ENCODE results near the gene TUBGCP3. TPM values are rescaled to one million over a fixed set of nuclear protein-coding genes. Genes with fewer than 3 reads are reported as not detected.

TUBGCP3 gene
- total RNA-seq, 1 experiment from 2014 or later = 19.2 TPM

DNA sequence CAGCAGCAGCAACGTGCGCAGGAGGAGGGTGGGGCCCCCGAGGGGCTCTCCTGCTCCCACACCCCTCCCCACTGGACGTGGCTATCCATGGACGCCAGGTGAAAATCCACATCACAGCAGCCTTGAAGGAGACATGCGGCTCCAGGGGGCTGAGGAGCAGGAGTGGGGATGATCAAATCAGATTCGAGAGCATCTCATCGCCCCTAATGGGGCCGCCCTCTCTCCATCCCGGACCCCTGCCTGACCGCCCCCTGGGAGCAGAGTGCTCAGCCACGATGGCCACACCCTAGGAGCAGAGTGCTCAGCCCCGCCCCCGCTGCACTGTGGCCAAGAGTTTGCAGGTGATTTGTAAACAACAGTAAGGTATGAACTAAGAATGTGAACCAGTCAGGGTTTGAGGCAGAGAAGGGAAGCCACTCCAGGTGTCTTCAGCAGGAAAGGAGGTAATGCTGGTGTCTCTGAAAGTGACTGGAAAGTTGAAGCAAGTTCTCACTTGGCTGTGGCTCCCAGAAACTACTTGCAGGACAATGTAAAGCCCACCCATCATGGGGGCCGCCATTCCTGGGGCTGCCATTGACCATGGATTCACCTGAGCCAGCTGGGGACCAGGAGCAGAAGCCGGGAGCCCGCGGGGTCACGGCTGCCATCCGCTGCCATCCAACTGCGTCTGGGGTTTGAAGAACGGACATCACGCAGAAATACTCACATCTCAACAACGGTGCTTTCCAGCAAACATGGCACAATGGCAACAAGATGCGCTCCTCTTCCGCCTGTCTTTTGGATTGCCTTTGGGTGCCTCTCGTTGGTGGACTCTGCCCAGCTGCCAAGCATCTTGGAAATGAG, 140.0 kb downstream of the TUBGCP3 start:
- H3K36me3 ChIP-seq (replicated peaks; ENCODE audit: control insufficient read depth, insufficient read depth, low read length) = no peaks in the 10 kb centered on the region
- H3K4me3 ChIP-seq (ENCODE audit: insufficient read depth, low read depth, low read length) = no peak overlapping the region
- peak; percentile 62 for DNase-seq

DNA sequence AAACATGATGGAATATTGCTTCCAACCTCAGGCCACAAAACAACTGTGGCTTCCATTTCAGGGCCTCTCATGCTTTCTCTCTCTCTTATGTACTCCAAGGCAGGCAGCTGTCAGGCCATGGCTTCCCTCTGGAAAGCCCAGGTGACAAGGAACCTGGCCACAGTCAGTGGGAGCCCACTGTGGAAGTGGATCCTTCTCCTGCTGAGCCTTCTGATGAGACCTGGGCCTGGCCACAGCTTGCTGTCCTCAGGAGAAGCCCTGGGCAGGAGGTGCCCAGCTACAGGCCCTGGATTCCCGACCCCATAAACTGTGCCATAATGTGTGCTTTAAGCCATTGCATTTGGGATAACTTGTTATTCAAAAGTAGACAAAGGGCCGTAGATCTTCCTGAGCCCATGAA, 140.6 kb downstream of the TUBGCP3 start:
- Histone ChIP-seq H3K27me3 (ENCODE audit: control insufficient read depth, insufficient read depth, low read length) (no peaks in the 10 kb centered on the region; the same call in 1 of the 2 replicates), H3K4me3 (ENCODE audit: insufficient read depth, low read depth, low read length) (no peak overlapping the region), H3K36me3 (replicated peaks; ENCODE audit: control insufficient read depth, insufficient read depth, low read length) (no peaks in the 10 kb centered on the region)
- DNase-seq = no peak

More for the DNA sequence above, 140.0 kb downstream of the TUBGCP3 start:
- no peaks in the 10 kb centered on the region; the same call in 1 of the 2 replicates for H3K27me3 ChIP-seq (ENCODE audit: control insufficient read depth, insufficient read depth, low read length)

DNA sequence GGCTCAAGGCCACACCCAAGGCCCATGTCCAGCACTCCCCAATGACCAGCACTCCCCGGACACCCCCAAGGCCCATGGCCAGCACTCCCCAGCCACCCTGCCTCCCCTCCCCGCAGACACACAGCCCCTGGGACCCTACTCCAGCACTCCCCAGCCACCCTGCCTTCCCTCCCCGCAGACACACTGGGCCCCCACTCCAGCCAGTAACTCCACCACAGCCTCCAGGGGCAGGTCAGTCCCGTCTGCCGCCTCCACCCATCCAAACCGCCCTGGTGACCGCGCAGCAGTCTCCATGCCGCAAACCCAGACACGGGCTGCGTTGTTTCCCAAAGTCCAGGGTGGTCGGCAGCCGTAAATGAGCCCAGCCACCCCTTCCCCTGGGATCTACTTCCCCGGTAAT, 141.1 kb downstream of the TUBGCP3 start:
- no peaks in the 10 kb centered on the region; the same call in 1 of the 2 replicates for H3K27me3 ChIP-seq (ENCODE audit: control insufficient read depth, insufficient read depth, low read length)

DNA sequence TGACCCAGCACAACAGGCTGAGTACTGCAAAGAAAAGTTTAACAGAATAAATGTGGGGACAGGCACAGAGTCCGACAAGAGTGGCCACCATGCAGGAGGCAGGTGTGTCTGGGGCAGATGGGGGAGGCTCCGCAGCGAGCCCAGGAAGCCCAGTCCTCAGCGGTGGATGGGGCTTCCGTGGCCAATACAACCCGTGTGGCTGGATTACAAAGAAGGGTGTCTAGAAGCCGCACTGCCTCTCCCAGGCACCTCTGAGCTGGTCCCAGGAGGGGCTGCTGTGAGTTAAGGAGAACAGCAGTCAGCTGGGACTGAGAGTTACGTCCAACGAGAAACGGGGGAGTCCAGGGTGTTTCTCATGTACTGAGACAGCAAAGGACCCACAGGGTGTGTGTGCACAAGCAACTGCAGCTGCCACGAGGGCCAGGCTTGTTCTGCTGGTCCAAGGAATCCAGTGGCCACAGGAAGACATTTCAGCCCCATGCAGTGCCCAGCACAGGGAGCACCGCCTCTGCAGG, 141.5 kb downstream of the TUBGCP3 start:
- Histone ChIP-seq H3K27me3 (ENCODE audit: control insufficient read depth, insufficient read depth, low read length) (no peaks in the 10 kb centered on the region; the same call in 1 of the 2 replicates), H3K4me3 (ENCODE audit: insufficient read depth, low read depth, low read length) (no peak overlapping the region), H3K36me3 (replicated peaks; ENCODE audit: control insufficient read depth, insufficient read depth, low read length) (no peaks in the 10 kb centered on the region)
- DNase-seq = peak; percentile 59

More for the DNA sequence above, 141.1 kb downstream of the TUBGCP3 start:
- no peak for DNase-seq
- H3K4me3 ChIP-seq (ENCODE audit: insufficient read depth, low read depth, low read length) = no peak overlapping the region
- no peaks in the 10 kb centered on the region for H3K36me3 ChIP-seq (replicated peaks; ENCODE audit: control insufficient read depth, insufficient read depth, low read length)

DNA sequence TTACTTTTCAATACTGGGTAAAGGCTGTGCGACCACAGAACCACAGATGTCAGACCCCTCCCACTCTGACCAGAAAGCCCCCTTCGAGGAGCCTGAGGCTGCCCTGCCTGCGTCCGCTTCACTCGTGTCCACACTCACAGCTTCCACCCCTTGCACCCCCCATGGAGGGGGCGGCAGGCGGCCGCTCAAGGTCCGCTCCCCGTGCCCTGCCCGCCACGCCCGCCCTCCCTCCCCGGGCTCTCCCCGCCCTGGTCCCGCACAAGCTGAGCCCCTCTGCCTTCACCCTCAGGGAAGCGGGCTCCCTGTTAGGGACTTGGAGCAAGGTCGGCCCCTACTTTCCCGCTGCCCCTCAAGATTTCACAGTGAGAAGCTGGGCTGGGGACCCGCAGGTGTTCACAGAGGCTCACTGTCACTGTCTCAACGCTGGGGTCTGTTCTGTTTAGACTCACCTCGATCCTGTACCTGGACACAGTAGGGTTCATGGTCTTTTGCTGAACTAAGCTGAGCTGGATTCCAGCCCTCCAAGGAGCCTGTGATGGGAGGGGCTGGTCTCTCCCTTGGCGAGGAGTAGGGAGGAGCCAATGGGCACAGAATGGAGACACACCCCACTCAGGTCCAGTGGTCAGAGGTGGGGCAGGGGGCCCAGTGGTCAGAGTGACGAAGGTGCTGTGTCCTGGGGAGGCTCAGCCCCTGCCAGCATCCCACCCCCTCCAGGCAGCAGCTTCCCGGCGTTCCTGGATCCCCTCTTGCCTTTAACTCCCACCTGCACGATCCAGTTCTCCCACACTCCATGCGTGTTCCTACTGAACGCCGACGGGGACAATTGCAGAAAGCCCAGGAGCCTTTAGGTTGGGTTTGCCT, 142.3 kb downstream of the TUBGCP3 start:
- no peaks in the 10 kb centered on the region for H3K36me3 ChIP-seq (replicated peaks; ENCODE audit: control insufficient read depth, insufficient read depth, low read length)
- H3K4me3 ChIP-seq (ENCODE audit: insufficient read depth, low read depth, low read length) = no peak overlapping the region
- DNase-seq = peak; percentile 65
- no peaks in the 10 kb centered on the region; the same call in 1 of the 2 replicates for H3K27me3 ChIP-seq (ENCODE audit: control insufficient read depth, insufficient read depth, low read length)

DNA sequence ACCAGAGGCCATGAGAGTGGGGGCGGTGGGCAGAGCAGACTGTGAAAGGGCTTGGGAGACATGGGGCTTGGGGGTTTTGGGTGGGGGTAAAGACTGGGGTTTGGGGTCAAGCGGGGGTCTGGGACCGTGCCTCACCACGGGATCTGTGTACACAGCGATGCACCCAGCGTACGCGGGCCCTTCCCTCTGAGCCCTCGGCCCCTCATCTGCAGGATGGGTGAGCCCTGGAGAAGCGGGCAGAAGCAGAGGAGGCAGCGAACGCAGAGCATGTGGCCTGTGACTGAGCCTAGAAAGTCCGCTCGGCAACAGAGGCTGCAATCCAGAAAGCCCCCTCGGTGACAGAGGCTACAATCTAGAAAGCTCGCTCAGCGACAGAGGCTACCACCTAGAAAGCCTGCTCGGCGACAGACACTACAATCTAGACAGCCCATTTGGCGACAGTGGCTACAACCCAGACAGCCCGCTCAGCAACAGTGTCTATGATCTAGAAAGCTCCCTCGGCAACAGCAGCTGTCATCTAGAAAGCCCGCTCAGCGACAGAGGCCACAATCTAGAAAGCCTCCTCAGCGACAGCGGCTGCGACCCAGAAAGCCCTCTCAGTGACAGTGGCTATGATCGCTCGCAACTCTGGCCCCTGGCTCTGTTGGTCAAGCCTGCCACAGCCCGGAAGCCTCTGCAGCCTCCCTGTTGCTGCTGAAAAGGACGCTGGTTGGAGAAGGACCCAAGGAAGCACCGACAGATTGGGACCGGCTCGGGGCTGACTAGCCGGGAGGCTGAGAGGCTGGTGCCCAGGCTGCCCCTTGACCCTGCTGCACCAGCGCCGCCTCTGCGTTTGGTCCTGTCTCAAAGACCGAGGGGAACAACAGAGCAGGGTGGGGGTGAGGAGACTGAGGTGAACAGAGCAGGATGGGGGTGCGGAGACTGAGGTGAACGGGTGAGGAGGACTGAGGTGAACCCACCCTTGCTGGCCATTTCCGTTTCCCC, 143.2 kb downstream of the TUBGCP3 start:
- H3K27me3 ChIP-seq (ENCODE audit: control insufficient read depth, insufficient read depth, low read length) = no peaks in the 10 kb centered on the region; the same call in 1 of the 2 replicates
- H3K36me3 ChIP-seq (replicated peaks; ENCODE audit: control insufficient read depth, insufficient read depth, low read length) = no peaks in the 10 kb centered on the region
- no peak for DNase-seq
- H3K4me3 ChIP-seq (ENCODE audit: insufficient read depth, low read depth, low read length) = no peak overlapping the region

DNA sequence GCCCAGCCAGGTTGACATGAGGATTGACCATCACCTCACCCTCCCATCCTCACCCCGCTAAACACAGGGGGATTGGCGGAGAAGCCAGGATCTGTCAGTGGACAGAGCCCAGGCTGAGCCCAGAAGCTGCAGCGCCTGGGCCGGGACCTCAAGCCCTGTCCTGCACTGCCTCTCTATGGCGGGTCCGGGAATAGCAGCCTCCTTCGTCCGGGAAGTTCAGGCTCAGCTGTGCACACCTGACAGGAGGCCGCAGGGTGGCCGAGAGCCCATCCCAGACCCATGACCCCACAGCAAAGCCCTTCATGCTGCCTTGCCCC, 144.0 kb downstream of the TUBGCP3 start:
- no peaks in the 10 kb centered on the region for H3K36me3 ChIP-seq (replicated peaks; ENCODE audit: control insufficient read depth, insufficient read depth, low read length)
- no peaks in the 10 kb centered on the region; the same call in 1 of the 2 replicates for H3K27me3 ChIP-seq (ENCODE audit: control insufficient read depth, insufficient read depth, low read length)
- peak; percentile 96 for DNase-seq
- no peak overlapping the region for H3K4me3 ChIP-seq (ENCODE audit: insufficient read depth, low read depth, low read length)

DNA sequence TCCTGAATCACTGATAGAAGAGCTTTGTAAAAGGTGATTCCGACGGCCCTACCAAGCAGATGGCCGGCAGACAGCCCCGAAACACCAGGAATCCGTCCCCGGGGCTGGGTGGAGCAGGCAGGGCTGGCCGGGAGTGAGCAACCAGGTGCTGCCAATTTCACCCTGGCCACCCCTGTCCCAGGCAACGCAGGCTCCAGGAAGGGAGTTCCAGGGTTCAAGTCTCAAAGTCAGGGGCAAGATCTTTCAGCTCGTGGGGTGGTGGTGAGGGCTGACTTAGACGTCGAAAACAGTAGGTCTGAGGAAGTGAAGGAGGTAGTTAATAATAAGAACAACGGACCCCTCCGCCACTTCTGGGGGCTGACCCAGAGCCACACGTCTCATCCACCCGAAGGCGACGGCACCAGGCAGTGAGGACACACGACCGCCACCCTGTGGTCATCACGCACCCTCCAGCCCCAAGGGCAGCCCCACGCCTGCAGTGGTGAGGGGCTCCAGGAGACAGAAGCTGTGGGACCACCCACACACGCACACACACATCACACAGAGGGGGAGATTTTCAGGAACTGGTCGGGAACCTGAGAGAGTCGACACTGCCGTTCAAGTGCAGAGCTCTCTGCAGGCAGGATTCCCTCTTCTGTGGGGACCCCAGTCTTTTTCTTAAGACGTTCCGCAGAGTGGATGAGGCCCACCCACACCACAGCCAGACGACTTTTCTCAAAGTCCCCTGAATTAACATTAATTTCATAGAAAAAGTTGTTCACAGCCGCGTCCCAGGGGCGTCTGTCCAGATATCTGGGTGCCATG, 144.6 kb downstream of the TUBGCP3 start:
- H3K27me3 ChIP-seq (ENCODE audit: control insufficient read depth, insufficient read depth, low read length) = no peaks in the 10 kb centered on the region; the same call in 1 of the 2 replicates
- DNase-seq = peak; percentile 88
- H3K4me3 ChIP-seq (ENCODE audit: insufficient read depth, low read depth, low read length) = no peak overlapping the region
- H3K36me3 ChIP-seq (replicated peaks; ENCODE audit: control insufficient read depth, insufficient read depth, low read length) = no peaks in the 10 kb centered on the region

DNA sequence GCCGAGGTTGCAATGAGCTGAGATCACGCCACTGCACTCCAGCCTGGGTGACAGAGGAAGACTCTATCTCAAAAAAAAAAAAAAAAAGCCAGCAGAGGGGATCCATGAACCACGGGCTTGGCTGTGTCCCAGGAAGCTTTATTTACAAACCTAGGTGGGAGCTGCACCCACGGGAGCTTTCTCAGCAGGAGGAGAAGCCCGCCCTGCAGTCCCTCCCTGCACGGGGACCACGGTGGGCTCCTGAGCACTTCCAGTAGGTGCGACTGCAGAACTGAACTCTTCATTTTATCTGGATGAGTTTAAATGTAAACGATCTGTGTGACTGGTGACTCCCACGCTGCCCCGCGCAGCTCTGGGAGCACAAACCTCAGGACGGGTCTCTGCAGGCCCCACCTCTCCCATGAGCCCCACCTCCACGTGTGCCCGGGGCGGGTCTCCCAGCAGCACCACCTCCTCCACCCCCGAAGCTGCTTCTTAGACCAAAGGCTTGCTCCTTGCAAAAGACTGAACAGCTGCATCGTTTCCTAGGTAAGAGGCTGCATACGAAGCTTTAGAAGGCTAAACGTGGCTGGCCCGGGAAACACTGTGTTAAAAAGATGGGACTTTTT, 145.4 kb downstream of the TUBGCP3 start:
- Histone ChIP-seq H3K27me3 (ENCODE audit: control insufficient read depth, insufficient read depth, low read length) (no peaks in the 10 kb centered on the region; the same call in 1 of the 2 replicates), H3K36me3 (replicated peaks; ENCODE audit: control insufficient read depth, insufficient read depth, low read length) (no peaks in the 10 kb centered on the region), H3K4me3 (ENCODE audit: insufficient read depth, low read depth, low read length) (no peak overlapping the region)
- DNase-seq = peak; percentile 73

DNA sequence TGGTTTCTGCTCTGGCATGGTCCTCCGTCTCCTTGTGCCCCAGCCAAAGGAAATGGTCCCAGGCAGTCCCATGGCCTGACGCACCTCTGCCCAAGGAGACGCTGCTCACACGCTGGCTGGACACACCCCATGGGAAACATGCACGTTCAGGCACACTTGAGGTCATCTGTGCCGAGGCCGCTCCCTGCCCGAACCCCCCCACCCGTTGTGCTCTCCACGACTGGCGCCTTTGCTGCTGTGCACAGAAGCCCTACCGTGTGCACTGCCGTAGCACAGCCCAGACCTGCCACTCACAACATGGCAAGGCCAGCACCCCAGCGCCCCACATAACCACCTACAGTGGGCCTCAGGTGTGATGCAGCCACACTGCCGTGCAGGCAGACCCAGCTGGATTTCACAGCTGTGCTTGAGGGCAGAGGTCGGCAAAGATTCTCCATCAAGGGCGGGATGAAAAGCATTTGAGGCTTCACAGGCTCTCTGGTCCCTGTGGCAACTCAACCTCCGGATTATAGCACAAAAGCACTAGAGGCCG, 146.1 kb downstream of the TUBGCP3 start:
- peak; percentile 26 for DNase-seq
- H3K36me3 ChIP-seq (replicated peaks; ENCODE audit: control insufficient read depth, insufficient read depth, low read length) = no peaks in the 10 kb centered on the region
- no peaks in the 10 kb centered on the region; the same call in 1 of the 2 replicates for H3K27me3 ChIP-seq (ENCODE audit: control insufficient read depth, insufficient read depth, low read length)
- H3K4me3 ChIP-seq (ENCODE audit: insufficient read depth, low read depth, low read length) = no peak overlapping the region

DNA sequence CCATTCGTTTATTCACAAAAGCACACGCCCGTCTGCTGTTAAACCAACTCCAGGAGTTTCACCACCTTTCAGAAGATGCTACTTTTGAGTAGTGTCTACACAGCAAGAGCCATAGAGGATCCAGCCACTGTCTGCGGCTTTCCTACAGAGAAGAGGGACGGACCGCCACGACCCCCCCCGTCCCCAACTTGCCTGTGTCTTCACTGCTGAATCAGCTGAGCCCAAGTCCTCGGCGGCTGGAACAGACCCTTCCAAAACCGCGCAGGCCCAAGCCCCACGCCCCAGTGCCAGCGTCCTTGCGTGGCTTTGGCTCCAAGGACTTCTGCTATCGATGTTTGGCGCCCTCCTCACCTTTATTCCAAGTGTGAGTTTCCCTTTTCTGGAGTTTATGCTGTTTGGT, 146.7 kb downstream of the TUBGCP3 start:
- no peaks in the 10 kb centered on the region for H3K36me3 ChIP-seq (replicated peaks; ENCODE audit: control insufficient read depth, insufficient read depth, low read length)
- no peak overlapping the region for H3K4me3 ChIP-seq (ENCODE audit: insufficient read depth, low read depth, low read length)
- no peaks in the 10 kb centered on the region; the same call in 1 of the 2 replicates for H3K27me3 ChIP-seq (ENCODE audit: control insufficient read depth, insufficient read depth, low read length)
- peak; percentile 16 for DNase-seq

DNA sequence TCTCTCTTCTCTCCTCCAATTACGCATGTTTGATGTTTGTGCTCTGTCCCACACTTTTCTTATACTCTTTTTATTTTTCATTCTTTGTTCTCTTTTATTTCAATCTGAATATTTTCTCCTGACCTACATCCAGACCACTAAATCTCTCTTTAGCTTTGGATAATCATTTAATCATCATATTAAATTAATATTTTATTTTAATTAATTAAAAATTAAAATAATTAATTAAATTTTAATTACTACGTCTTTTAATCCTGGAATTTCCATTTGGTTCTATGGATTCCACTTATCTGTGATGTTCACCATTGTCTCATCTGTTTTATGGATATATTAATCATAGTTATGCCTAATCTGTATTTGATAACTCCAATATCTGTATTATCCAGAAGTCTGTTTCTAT, 149.4 kb downstream of the TUBGCP3 start:
- no peak for DNase-seq
- no peaks in the 10 kb centered on the region for H3K36me3 ChIP-seq (replicated peaks; ENCODE audit: control insufficient read depth, insufficient read depth, low read length)
- no peak overlapping the region for H3K4me3 ChIP-seq (ENCODE audit: insufficient read depth, low read depth, low read length)
- no peaks in the 10 kb centered on the region; the same call in 1 of the 2 replicates for H3K27me3 ChIP-seq (ENCODE audit: control insufficient read depth, insufficient read depth, low read length)

All from H7 (cell line).